GM18498 (cell line): Measurements from ENCODE around the gene CYP3A4.
"Not testable (repeated sequence)": the region's sequence is repeated elsewhere in the genome, so short reads cannot be mapped to it uniquely, and the experiment has no call there.

ENCODE experiments used
- ATAC-seq: cut with Tn5 transposase; IDR thresholded peaks from one replicate; pipeline ENCODE4 v1.9.1; 2021; ENCODE audit warnings: mild to moderate bottlenecking, moderate library complexity; ENCODE audit not compliant: unreplicated experiment

Gene CYP3A4

DNA sequence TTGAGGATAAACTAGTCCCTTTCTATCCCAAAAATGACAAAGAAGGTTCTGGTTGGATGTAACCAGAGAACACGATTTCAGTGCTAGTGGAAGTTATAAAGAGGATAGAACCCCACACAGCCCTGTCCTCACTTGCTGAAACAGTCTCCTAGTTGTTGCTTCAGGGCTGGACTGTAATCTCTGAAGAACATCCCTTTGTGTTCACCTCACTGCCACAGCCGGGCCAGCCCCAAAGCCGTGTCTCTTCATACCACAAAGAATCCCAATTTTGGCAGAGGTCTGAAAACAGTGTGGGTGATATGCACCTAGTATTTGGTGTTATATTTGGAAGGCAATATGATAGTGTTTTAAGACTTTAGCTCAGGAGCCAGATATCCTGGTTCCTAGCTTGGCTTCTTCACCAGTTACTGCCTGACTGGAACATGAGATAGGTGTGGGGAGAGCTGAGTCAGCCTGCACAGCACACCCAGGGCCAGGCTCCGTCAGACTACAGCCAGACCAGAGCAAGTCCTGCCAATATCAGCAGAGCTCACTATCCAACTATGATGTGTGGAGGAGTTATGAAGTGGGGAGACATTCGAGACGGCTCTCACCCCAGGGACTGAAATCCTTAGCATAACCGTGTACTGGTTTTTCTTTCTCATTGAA is 21.2 kb downstream of the CYP3A4 start:
- no peak for ATAC-seq

DNA sequence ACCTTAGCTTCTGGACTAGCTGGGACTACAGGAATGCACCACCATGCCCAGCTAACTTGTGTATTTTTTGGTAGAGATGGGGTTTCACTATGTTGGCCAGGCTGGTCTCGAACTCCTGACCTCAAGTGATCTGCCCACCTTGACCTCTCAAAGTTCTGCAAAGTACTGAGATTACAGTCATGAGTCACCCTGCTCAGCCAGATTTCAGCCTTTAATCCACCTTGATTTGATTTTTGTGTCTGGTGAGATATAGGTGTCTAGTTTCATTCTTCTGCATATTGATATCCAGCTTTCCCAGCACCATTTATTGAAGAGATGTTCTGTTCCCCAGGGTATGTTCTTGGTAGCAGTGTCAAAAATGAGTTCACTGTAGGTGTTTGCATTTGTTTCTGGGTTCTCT is 28.9 kb downstream of the CYP3A4 start:
- ATAC-seq, result no peak

DNA sequence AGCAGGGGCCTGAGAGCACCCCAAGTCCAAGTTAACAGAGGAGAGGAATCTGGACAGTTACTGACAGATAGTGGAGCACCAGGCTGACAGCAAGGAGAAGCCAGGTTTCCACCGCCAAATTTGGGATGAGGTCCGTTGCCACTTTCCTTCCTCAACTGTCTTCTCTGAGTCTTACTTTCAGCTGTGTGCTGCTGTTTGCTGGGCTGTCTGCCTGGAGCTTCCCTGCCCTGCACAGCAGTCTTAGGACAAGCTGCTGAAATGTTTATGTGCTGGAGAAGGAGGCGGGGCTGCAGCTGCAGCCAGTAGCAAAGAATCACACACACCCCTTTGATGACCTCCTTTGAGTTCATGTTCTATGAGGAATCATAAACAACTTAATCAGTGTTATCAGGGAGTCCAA is 31.6 kb downstream of the CYP3A4 start:
- no peak for ATAC-seq

DNA sequence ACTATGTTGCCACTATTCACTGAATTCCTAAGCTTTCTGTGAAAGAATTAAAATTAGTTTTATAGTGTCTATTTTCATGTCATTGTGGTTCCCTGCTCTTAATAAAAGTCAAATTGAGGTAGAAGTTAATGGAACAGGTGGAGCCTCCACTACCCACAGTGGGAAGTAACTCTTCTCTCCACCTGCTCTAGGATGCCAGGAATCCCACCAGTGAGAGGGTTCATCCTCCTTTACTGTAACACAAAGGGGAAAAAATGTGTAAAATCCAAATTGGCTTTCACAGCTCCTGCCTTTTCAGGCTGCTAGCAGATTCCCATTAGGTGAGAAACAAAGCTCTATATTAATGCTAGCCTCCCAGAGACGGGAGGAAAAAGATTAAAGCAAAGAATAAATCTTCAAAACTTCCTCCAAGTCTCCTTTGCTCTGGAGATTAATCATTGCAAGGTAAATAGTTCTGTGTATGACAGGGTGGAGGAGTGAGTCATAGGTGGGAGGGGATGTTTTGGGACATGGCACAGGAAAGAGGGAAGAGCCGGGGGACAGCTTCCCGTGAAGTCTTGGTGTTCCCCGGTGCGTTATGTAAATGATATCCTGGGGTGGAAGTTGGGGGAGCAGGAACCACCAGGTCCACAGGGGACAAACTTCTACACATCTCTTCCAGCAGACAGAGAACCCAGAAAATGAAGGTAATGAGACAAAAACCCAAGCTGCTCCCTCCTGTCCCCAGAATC is 32.5 kb downstream of the CYP3A4 start:
- not testable (repeated sequence) for ATAC-seq

DNA sequence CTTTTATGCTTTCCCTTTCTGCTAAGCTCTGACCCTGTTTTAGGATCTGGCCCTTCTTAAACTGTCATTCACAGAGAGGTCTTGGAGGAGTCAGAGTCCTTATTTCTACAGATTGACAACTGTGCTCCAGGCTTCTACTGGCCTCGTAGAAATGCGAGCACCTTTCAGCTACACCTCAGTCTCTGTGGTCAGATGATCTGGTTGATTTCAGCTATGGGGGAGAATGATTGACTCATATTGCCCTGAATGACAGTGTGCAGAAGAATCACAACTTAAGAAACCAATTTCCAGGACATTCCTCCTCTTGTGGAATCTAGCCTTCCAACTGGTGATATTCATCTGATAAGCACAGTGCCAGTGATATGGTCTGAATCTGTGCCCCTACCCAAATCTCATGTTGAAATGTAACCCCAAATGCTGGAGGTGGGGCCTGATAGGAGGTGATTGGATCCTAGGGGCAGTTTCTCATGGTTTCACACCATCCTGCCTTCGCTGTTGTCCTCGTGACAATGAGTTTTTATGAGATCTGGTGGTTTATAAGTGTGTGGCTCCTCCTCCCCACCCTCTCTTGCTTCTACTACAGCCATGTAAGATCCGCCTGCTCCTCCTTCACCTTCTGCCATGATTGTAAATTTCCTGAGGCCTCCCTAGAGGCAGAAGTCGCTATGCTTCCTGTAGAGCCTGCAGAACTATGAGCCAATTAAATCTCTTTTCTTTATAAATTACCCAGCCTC is 35.0 kb downstream of the CYP3A4 start:
- ATAC-seq, result no peak

DNA sequence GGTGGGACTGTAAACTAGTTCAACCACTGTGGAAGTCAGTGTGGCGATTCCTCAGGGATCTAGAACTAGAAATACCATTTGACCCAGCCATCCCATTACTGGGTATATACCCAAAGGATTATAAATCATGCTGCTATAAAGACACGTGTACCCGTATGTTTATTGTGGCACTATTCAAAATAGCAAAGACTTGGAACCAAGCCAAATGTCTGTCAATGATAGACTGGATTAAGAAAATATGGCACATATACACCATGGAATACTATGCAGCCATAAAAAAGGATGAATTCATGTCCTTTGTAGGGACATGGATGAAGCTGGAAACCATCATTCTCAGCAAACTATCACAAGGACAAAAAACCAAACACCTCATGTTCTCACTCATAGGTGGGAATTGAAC is 37.1 kb downstream of the CYP3A4 start:
- ATAC-seq, result not testable (repeated sequence)

DNA sequence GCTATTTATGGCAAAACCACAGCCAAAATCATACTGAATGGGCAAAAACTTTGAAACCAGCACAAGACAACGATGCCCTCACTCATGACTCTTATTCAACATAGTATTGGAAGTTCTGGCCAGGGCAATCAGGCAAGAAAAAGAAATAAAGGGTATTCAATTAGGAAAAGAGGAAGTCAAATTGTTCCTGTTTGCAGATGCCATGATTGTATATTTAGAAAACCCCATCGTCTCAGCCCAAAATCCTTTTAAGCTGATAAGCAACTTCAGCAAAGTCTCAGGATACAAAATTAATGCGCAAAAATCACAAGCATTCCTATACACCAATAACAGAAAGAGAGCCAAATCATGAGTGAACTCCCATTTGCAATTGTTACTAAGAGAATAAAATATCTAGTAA is 38.6 kb downstream of the CYP3A4 start:
- not testable (repeated sequence) for ATAC-seq

DNA sequence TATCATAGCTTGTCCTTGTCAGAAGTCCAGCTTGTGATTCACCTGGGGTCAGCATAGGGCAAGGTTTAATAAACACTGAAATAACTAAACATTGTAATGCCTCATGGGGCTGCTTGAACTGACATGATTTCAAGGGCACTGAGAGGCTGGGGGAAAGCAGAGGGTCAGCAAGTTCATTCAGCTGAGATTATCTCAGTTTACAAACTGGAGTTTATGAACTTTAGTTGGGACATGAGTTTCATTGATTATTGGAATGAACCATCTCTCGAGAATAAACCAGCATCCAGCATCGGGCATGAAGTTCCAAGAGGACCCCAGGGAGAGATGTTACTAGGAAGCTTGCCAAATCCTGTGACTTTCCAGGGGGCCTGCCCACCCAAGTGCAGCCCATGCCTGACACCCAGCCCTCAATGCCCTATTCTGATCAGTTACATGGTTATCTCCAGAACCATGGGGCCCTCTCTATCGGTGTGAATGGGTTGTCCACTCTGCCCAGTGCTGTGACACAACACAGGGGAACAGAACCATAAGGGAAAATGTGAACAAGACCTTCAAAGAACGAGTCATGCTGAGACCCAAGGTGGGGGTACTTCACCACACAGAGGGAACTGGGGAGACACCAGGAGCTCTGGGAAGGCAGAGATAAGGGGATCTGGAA is 41.1 kb downstream of the CYP3A4 start:
- no peak for ATAC-seq

DNA sequence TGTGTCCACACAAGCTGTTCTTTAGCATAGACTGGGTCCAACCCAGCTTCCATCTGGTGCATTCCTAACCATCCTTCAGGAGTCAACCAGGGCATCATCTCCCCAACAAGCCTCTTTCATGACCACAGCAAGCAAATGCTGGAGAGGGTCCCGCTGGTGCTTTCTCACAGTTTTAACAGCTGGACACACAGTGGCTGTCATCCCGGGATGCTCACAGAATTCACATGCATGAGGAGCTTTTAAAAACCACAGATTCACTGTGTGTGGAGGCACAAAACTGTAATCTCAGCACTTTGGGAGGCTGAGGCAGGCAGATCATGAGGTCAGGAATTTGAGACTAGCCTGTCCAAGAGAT is 42.6 kb downstream of the CYP3A4 start:
- ATAC-seq, result no peak

DNA sequence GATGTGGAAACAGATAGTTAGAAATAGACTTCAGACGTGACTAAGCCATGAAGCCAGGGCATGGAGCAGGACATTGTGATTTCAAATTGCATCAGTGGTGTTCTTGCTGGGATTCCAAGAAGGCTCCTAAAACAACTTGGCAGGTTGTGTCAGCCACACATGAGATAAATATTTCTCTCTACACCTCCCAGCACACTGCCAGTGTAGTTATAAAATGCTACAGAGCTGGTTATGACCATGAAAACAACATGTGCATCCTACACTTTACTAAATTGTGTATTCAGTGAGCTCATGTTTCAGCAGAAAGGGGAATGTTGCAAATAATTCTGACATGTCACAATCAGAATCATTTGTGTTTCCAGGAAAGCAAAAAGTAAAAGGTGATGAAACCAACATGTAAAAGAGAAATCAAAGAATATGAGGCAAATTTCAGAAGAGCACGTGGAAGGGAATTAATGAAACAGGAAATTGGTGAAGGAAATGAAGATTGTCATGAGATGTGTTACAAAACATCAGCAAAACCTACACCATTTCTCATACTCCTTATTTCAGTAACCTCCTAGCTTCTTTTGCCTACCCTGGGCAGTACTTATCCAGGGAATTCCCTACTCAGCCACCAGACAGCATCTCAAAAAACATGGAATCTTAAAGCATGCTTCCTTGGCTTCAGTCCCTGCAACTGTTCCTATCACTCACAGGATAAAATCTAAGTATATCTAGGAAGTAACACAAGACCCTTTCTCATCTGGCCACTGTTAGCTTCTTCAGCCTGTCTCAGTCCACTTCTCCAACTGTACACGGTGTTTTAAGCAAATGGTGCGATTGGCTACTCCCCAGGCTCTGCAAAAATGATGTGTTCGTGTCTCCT is 43.2 kb downstream of the CYP3A4 start:
- no peak for ATAC-seq

DNA sequence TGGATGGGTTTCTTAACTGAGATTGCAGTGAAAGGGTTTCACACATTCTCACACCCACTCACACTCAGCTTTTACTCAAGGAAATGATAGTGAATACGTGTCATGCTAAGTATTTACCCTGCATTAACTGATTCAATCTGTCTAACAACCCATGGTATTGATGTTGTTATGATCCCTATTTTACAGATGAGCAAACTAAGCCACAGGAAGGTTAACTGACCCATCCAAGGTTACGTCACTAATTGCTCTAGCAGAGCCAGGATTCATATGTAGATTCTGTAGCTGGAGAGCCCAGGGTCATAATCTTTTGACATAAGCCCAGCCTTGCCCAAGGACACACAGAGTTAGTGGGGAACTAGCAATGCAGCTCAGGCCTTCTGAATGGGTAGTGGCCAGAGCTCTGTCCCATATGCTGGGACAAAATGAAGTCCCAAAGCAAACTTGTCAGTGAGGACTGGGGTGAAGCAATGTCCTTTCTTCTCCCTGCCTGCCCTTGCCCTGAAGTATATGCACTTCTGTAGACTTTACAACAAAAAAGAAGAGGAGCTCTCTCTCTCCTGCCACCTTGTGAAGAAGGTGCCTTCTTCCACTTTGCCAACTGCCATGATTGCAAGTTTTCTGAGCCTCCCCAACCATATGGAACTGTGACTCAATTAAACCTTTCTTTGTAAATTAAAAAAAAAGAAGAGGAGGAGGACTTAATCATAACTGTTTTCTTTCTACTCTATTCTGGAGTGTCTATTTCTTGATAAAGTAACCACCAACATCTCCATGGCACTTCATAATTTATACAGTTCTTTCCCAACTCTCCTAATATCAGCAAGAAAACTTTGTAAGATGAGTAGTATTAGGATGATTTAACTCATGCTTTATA is 44.0 kb downstream of the CYP3A4 start:
- ATAC-seq, result no peak

DNA sequence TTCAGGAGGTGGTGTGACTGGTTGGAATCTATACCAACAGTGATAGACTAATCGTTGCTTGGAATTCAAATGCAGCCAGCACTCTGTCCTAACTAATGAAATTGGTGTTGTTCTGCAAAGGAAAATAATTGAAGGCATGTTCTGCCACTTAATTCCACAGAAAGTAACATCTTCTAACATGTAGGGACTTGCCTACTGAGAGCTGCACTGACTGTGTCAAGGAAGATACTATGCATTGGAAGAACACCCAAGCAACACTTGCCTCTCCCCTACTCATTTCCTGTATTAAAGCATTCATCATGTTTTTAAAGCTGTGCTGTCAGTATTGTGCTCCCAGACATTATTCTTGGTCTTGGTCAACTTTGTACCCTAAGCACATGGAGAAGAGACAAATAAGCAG is 46.3 kb downstream of the CYP3A4 start:
- no peak for ATAC-seq

DNA sequence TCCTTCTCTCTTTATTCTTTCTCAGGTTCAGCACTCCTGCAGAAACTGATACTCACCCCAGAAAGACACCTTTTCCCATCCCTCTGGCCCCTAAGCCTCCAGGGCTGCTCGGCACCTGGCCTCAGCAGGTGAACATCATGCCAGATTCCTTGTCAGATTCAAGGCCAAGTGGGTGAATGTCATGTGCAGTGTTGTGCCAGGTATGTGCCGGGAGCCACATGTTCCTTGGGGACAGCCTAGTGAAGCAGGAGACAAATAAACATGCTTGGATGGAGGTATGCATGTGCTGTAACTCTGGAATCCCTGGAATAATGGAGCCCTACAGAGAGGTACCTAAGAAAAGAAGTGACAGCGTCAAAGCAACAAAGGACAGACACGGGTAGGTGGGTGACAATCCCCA is 47.3 kb downstream of the CYP3A4 start:
- not testable (repeated sequence) for ATAC-seq

DNA sequence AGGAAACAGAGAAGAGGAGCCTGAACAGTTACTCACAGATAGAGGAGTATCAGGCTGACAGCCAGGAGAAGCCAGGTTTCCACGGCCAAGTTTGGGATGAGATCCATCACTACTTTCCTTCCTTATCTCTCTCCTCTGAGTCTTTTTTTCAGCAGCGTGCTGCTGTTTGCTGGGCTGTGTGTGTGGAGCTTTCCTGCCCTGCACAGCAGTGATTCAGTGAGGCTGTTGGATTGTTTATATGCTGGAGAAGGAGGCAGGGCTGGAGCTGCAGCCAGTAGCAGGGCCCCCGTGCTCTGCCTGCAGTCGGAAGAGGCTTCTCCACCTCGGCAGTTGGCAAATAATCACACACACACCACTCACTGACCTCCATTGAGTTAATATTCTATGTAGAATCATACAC is 49.0 kb downstream of the CYP3A4 start, which contains the start of gene CYP3A7:
CYP3A7 (minus strand) TSS at position 210 of the 400 bp plus-strand sequence; CDS start at position 107, 103 bp downstream.
- ATAC-seq, result no peak

DNA sequence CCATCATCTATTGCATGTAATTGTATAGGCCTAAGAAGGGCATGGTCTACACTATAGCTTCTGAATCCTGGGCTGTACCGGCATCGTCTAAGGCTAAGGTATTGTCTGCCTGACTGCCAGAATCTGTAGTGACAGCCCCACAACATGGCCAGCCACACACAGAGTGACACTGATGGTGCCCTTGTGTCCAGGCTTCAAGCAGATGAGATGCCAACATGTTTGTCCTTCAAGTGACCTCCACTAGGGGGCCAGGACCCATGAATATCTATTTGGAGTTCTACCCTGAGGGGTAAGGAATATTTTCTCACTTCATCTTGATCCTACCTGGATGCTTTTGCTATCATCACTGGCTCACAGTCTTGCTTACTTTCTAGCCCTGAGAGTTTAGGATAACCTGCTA is 50.5 kb downstream of the CYP3A4 start:
- ATAC-seq, result no peak

DNA sequence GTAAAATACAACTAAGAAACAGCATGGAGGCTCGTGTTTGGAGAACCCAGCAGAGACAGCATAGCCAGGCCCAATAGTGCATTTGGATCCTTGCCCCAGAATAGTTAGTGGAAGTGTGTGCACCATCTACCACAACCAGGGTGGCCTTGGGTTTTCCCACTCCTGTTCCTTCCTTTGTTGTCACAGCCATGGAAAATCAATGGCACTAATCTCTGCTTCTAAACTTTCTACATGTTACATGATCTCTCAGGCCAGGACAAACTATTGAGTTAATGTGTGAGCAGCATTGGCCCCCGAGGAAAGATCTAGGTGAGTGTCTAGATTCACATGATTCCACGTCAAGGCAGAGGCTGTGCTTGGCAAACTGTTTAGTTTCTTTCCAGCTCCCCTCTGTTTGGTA is 51.0 kb downstream of the CYP3A4 start:
- ATAC-seq, result no peak

DNA sequence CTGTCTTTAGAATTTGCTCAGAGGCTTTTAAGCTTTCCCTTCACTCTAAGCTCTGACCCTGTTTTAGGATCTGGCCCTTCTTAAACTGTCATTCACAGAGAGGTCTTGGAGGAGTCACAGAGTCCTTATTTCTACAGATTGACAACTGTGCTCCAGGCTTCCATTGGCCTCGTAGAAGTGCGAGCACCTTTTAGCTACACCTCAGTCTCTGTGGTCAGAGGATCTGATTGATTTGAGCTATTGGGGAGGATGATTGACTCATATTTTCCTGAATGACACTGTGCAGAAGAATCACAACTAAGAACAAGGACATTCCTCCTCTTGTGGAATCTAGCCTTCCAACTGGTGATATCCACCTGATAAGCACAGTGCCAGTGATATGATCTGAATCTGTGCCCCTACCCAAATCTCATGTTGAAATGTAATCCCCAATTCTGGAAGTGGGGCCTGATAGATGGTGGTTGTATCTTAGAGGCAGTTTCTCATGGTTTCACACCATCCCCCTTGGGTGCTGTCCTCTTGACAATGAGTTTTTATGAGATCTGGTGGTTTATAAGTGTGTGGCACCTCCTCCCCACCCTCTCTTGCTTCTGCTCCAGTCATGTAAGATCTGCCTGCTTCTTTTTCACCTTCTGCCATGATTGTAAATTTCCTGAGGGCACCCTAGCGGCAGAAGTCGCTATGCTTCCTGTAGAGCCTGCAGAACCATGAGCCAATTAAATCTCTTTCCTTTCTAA is 52.2 kb downstream of the CYP3A4 start:
- no peak for ATAC-seq

DNA sequence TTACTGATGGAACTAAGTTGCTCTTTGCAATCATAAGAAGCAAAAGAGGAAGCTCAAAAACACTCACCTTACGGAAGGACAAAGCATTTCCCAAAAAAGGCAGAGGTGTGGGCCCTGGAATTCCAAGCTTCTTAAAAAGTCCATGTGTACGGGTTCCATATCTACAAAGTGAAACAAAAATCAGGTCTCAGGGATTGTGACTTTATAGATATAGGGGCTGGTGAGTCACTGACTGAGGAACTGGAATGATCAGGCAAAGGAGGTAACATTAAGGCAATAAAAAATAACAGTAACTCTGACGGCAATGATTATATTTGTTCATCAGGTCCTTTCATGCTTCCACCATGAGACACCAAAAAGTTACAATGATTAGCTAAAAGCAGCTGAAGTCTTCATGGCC is 53.0 kb downstream of the CYP3A4 start:
- ATAC-seq, result no peak

DNA sequence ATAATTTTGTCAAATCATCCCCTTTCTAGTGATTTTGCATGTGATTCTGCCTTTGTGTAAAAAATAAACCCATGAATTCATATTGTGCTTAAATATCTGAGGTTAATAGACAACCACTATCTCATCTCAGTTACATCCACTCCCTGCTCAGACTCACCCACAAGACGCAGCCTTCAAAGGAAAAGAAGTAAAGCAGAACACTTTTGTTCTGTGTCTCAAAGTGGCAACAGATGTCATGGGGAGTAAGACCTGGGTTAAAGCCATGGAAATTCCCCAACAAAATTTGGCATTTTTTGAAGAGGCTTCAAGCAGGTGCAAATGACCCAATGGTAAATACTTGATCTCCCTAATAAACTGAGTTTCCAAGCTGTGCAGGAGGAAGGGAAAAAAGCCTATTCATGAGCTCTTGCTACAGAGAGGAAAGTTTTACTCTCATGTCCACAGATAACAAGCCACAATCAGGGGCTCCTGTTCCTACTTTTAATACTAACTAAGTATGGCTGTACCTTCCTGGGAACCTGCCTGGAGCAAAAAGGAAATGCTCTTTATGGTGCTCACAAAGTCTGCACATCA is 53.7 kb downstream of the CYP3A4 start:
- no peak for ATAC-seq
